Fibroblast of mammary gland (primary cell): ENCODE measurements around the gene RGSL1.
A peak's percentile ranks its signal among the peaks of the same experiment; 100 is the strongest.

Source experiments
- DNase-seq: peaks from one replicate; pipeline ENCODE4 v3.0.0-alpha.2; 2010; ENCODE audit warnings: low read depth
- H3K4me3 ChIP-seq: 2 replicates; pipeline ENCODE4 v1.5.1; 2011; ENCODE audit warnings: low read depth, mild to moderate bottlenecking, low read length, moderate library complexity; ENCODE audit not compliant: control insufficient read depth
- TF ChIP-seq, protein P1 (sequence below): conservative IDR thresholded peaks from 2 replicates; pipeline ENCODE4 v1.5.1; 2011; ENCODE audit warnings: low read depth, low read length, inconsistent platforms; ENCODE audit not compliant: control insufficient read depth, insufficient read depth

Gene RGSL1

DNA sequence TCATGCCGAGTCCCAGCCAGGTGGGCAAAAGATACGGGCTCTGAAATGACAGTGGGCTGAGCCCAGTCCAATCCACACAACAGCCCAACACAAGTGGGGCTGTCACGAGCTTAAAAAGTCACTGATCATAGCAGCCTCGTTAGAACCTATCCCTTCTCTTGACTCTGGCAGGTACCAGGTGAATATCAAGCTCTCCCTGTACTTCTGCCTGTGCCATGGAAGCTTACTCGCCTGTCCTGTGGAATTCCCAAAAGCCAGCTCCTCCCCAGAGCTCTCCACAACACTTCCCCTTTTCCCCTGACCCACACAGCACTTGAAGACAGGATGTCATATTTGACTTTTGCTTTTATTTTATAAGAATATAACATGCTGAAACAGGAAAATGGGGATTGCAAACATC, 148.3 kb downstream of the RGSL1 start:
- TF ChIP-seq, protein P1, sequence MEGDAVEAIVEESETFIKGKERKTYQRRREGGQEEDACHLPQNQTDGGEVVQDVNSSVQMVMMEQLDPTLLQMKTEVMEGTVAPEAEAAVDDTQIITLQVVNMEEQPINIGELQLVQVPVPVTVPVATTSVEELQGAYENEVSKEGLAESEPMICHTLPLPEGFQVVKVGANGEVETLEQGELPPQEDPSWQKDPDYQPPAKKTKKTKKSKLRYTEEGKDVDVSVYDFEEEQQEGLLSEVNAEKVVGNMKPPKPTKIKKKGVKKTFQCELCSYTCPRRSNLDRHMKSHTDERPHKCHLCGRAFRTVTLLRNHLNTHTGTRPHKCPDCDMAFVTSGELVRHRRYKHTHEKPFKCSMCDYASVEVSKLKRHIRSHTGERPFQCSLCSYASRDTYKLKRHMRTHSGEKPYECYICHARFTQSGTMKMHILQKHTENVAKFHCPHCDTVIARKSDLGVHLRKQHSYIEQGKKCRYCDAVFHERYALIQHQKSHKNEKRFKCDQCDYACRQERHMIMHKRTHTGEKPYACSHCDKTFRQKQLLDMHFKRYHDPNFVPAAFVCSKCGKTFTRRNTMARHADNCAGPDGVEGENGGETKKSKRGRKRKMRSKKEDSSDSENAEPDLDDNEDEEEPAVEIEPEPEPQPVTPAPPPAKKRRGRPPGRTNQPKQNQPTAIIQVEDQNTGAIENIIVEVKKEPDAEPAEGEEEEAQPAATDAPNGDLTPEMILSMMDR = no peak
- DNase-seq = no peak
- no peak overlapping the region for H3K4me3 ChIP-seq

DNA sequence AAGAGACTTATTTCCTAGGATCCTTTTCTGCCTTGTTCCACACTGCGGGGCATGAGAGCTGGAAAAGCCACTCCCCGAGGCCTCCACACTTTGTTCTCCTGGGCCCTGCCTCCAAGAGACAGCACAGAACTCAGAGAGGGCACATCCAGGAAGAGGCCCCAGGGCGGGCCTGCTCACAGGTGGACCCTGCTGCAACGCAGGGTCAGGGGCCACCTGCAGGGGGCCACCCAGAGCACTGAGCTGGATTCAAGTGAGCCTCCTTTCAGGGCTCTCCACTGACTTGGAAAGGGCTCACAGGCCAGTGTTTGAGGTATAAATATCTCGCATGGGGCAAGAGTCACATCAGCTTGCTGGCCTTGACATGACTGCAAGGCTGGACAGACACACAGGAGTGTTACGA, 149.4 kb downstream of the RGSL1 start:
- TF ChIP-seq, protein P1 = peak; percentile 30
- H3K4me3 ChIP-seq = no peak overlapping the region
- no peak for DNase-seq

DNA sequence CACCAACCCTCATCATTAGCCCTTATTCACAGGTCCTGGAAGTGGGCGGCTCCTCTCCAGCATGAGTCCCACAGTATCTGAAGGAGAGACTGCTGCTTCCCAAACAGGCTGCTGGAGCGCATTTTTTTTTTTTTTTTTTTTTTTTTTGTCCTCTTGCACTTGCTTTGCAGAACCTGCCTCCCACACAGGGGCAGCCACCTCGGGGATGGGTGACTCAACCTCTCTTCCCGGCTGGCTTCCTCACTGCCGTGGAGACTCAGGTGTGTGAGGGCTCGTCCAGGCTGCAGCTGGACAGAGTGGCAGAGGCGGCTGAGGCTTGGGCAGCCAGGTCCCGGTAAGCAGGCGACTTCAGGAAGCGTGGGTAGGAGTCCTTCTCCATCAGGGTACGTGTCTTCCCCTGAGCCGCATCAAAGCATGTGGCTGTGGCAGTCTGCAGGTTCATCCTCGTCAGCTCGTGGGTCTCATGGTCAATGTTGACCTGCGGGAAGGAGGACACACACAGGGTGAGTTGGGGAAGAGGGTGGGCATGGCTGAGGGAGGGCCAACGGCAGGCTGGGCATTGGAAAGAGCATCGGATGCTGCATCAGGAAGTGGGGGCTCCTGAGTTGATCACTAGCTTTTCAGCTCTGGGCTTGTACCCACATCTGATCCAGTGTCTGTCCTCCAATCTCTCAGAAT, 150.2 kb downstream of the RGSL1 start:
- H3K4me3 ChIP-seq = no peak overlapping the region
- DNase-seq = no peak
- TF ChIP-seq, protein P1 = no peak

DNA sequence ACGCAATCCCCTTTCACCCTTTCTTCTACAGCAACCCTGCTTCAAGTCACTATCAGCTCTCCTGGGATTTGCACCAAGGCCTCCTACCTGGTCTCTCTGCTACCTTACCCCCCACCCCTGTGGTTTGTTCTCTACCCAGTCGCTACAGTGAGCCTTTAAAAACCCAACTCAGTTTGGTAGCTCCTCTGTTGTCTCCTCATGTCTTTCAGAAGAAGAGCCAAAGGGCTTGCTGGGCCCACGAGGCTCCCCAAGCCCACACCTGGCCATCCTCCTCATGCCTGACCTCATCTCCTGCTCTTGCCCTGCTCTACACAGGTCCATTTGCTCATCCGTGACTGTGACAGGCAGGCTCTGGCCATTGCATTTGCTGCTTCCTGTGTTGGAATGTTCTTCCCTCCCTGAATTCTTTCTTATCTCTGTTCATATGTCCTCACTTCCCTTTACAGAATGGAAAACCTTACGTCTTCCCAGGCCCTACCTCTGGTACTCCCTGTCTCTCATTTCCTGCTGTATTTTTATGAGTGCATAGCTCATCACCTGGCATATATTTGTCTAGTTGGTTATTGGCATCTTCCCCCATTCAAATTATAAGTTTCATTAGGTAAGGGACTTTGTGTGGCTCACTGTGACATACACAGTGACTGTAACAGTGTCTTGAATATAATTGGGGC, 150.9 kb downstream of the RGSL1 start:
- H3K4me3 ChIP-seq = no peak overlapping the region
- no peak for DNase-seq
- TF ChIP-seq, protein P1 = no peak

DNA sequence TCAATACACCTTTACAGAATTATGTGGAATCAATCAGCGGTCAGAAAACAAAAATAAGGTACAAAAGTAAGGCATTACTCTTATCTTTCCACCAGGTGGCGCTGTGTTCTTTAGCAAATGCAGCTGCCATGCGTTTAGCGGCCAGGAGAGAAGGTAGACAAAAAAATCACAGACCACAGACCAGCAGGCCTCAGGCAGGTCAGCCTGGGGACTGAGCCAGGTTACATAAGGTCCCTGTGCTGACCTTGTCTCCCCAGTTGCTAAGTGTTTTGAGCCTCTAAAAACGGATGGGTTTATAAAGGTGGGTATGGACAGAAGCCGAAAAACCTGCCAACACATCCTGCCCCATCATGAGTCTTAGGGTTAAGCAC, 151.5 kb downstream of the RGSL1 start:
- DNase-seq = peak; percentile 77
- H3K4me3 ChIP-seq = no peak overlapping the region
- TF ChIP-seq, protein P1 = peak; percentile 80

DNA sequence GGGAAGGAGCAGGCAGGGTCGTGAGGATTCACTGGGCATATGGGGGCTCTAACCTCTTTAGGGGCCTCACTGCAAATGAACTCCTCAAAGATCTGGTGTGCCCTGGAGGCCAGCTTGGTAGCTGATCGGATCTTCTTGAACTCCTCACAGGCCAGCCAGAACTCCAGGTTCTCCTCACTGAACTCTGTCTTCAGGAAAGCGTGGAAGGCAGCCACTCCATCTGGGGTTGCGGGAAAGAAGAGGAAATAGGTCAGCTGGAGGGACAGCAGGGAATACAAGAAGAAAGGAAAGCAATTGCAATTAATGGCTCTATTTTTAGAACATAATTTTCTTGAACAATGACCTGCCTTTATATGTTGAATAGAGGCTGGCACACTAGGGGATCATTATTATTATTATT, 152.0 kb downstream of the RGSL1 start:
- DNase-seq = no peak
- TF ChIP-seq, protein P1 = no peak
- H3K4me3 ChIP-seq = no peak overlapping the region
